Islet precursor cell (in vitro differentiated cells): ENCODE data around the gene CRYBG2.
A peak's percentile ranks its signal among the peaks of the same experiment; 100 is the strongest.

Source experiments
- DNase-seq: peaks from one replicate; pipeline ENCODE4 v3.0.0-alpha.2; 2018

CRYBG2 gene

GRCh38 chr1:26370591-26371382 is 16.9 kb upstream of the CRYBG2 start:
- no peak for DNase-seq

GRCh38 chr1:26368486-26368885 is 14.6 kb upstream of the CRYBG2 start:
- no peak for DNase-seq

GRCh38 chr1:26368006-26368405 is 14.1 kb upstream of the CRYBG2 start:
- no peak for DNase-seq

- no peak for DNase-seq
Measured at GRCh38 chr1:26367441-26367840, 13.5 kb upstream of the CRYBG2 start.

GRCh38 chr1:26364956-26365355 is 11.0 kb upstream of the CRYBG2 start:
- DNase-seq: no peak

- peak; percentile 88 for DNase-seq
Measured at GRCh38 chr1:26363549-26364448, 9.9 kb upstream of the CRYBG2 start.

- no peak for DNase-seq
Measured at GRCh38 chr1:26362331-26362730, 8.4 kb upstream of the CRYBG2 start.

- DNase-seq: peak; percentile 54
Measured at GRCh38 chr1:26361605-26362122, 7.7 kb upstream of the CRYBG2 start.

- DNase-seq: peak; percentile 47
Measured at GRCh38 chr1:26360807-26361604, 7.1 kb upstream of the CRYBG2 start.

GRCh38 chr1:26359981-26360806 is 6.3 kb upstream of the CRYBG2 start:
- DNase-seq: peak; percentile 62

- peak; percentile 84 for DNase-seq
Measured at GRCh38 chr1:26358411-26359384, 4.8 kb upstream of the CRYBG2 start.

GRCh38 chr1:26357121-26357602 is 3.2 kb upstream of the CRYBG2 start:
- peak; percentile 51 for DNase-seq

GRCh38 chr1:26356106-26356505 is 2.2 kb upstream of the CRYBG2 start:
- peak; percentile 41 for DNase-seq

- DNase-seq: no peak
Measured at GRCh38 chr1:26354972-26355371, 1.0 kb upstream of the CRYBG2 start.

- no peak for DNase-seq
Measured at GRCh38 chr1:26353210-26353859, 595 bp downstream of the CRYBG2 start.

GRCh38 chr1:26352338-26352679 is 1.6 kb downstream of the CRYBG2 start:
- no peak for DNase-seq

GRCh38 chr1:26351590-26352337 is 2.2 kb downstream of the CRYBG2 start:
- peak; percentile 93 for DNase-seq

GRCh38 chr1:26350701-26351589 is 3.0 kb downstream of the CRYBG2 start:
- DNase-seq: peak; percentile 96
